ENCODE results near the gene LAMB3.
"Not testable (repeated sequence)": the region's sequence is repeated elsewhere in the genome, so short reads cannot be mapped to it uniquely, and the experiment has no call there.

LAMB3 gene

DNA sequence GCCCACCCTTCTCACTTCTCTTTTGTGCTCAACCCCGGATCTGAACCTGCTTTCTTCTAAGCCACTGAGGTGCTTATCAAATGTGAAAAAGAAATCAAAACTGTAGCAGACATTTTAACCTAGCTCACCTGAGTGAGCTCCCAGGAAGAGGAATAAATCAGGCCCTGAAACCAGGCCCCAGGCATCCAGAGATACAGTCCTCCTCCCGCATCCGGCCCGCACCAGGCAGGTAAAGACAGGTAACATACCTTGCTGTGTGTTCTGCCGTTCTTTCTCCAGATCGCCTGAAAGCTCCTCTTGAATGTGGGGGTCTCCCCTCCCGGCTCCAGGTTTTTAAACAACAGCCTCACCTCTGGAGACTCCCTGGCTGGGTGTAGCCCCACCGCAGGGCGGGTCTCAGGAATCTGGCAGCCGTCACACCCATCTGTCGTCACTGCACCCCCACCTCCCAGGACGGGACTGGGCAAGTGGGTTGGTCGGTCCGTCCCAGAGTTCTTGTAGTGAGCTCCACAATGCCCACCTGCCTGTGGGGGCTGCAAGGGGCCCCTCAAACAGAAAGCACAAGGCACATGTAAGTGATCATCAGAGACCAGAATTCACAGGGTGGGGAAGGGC, at the start of gene LAMB3:
TSS of gene LAMB3 (minus strand) at position 305 of the 615 bp plus-strand sequence. CDS start 1,481 bp downstream, outside the sequence.
- DNase-seq, result no peak

GRCh38 chr1:209700686-209701085, 48.5 kb upstream of the LAMB3 start:
- not testable (repeated sequence) for DNase-seq

GRCh38 chr1:209697126-209697525, 44.9 kb upstream of the LAMB3 start:
- no peak for DNase-seq

DNA sequence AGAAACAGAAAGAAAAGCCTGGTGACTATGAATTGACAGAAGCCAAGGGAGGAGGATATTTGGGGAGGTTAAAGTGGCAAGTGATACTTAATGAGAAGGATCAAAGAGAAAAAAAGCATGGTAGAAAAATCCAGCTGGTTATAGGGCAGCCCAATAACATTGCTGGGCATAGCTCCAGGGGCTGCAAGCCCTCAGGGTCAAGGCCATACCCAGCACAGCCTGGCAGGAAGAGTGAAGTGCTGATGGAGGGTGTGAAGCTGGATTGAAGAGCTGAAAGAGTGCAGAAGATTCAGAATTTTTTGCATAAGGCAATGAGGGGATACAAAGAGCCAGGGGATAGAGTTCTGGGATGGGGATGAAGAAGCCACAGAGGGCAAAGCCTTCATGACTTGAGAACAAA, 44.4 kb upstream of the LAMB3 start:
- no peak for DNase-seq

GRCh38 chr1:209692745-209693504, 40.7 kb upstream of the LAMB3 start:
- DNase-seq, result peak; percentile 80

GRCh38 chr1:209692296-209692695, 40.1 kb upstream of the LAMB3 start:
- DNase-seq, result no peak

DNA sequence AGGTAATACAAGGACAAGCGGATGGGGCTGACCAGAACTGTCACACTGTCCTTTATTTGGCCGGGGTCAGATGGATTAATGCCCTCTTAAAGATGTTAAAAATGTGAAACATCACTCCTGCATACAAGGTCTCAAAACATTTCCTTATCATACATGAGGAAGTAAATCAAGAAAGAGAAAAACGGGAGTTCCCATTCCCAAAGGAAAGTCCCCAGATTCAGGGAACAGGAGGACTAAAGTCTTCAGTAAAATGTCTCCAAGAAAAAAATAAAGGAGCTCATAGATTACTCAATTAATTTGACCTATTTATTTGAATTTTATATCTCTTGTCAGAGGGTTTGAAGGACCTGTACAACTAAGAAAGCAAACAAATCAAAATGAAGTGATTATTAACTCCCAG, 39.0 kb upstream of the LAMB3 start:
- no peak for DNase-seq

GRCh38 chr1:209689477-209689876, 37.3 kb upstream of the LAMB3 start:
- no peak for DNase-seq

- DNase-seq, result no peak
Measured at GRCh38 chr1:209688746-209689234, 36.6 kb upstream of the LAMB3 start.

DNA sequence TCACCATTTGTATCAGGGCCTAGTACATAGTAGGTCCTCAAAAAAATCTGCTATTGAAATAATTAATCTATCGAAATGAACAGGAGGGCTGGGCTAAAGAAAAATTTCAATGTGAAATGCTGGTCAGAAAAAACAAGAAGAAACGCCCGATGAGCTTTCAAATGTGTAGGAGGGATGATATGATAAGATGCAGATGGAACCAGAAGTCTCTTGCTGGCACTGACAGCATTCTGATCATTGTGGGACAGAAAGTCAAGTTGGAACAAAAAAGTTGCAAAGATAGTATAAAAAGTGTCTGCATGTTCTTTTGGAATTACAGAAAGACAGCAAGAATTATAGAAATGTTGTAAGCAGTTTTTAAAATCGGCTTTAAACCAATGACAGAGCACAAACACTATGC, 34.1 kb upstream of the LAMB3 start:
- no peak for DNase-seq

DNA sequence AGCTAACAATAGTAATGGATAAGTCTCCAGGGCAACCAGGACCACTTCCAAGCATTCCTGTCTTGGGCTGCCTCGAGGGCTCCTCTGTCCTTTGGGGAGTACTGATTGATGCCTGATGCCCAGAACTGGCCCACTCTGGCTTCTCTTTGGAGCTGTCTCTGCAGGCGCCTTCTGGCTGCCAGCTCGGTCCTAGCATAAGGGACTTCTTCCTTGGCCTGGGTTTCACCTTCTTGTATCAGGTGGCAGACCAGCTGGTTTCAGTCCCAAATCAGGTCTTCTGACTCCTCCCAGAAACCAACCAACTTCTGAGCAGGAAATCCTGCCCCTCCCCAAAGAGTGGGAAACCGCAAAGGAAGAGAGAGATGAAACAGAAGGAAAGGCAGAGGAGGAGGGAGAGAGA, 33.6 kb upstream of the LAMB3 start:
- no peak for DNase-seq

GRCh38 chr1:209678981-209679539, 26.8 kb upstream of the LAMB3 start:
- DNase-seq, result no peak

DNA sequence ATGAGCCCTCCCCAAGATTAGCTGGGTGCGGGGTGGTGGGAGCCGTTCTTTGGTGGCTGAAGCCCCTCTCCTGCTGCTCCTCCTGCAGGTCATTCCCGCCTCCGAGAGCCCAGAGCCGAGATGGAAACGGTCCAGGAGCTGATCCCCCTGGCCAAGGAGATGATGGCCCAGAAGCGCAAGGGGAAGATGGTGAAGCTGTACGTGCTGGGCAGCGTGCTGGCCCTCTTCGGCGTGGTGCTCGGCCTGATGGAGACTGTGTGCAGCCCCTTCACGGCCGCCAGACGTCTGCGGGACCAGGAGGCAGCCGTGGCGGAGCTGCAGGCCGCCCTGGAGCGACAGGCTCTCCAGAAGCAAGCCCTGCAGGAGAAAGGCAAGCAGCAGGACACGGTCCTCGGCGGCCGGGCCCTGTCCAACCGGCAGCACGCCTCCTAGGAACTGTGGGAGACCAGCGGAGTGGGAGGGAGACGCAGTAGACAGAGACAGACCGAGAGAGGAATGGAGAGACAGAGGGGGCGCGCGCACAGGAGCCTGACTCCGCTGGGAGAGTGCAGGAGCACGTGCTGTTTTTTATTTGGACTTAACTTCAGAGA, 23.4 kb upstream of the LAMB3 start:
- peak; percentile 27 for DNase-seq

DNA sequence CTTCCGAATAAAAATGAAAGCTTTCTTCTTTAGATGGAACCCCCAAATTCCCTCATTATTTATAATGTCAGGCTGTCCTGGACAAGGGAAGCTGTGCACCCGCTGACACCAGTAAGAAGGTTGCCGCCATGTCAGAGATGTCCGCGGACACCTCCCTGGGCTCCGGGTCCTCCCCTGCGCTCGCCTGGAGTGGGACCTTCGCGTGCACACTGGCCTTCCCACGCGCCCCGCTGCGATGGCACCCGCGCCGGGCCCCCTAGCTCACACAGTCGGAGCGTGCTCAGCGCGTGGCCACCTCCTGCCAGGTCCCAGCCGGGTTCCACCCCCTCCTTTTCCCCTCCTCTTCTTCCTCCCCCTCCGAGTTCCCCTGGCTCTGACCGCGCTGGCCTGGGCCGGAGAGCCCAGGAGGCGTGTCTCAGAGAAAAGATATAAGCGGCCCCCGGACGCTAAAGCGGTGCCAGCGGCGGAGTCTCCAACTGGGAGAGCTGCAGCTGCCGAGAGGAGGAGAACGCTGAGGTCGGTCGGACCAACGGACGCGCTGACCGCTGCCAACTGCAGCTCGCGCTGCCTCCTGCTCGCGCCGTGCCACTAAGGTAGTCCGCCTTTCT, 22.8 kb upstream of the LAMB3 start, which contains the start of gene G0S2:
TSS of gene G0S2 (plus strand) at position 456 of the 608 bp plus-strand sequence. CDS start 273 bp downstream, outside the sequence.
- peak; percentile 27 for DNase-seq

GRCh38 chr1:209673631-209674417, 21.6 kb upstream of the LAMB3 start:
- DNase-seq, result no peak

DNA sequence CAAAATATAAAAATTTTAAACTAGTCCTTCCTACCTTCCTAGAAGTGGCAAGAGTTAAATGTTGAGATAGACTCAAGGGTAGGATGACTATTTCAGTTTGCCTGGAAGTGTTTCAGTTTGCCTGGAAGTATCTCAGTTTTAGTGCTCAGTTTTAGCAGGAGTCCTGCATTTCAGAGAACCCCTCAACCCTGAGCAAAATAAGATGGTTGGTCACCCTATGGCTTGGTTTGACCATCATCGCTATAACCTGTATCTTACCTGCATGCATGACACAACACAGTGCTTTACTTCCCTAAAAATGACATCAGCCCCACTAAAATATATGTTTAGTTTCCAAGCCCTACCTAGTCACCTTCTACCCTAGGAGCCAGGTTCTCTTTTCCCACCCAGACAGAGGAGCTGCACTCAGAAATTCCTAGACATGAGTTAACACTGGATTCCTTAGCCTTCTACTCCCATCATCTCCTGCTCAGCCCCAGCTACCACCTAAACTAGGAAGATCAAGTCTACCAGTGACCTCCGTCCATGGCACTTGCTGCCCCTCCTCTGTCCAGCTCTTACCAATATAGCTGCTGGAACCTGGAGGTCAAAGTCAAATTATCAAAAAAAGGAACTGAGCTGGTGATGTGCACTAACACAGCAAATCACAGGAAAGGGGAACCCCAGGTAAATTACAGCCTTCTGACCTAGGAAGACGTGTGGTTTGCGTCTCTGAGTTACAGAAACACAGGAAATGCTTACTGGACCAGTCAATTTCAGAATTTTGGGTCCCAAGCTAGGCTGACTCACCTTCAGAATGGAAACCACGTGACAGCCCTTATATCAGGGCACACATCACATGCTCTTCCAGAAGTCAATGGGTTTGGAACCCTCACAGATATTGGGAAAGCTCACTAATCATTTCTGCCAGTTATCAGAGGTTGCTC, 20.7 kb upstream of the LAMB3 start:
- DNase-seq, result no peak

DNA sequence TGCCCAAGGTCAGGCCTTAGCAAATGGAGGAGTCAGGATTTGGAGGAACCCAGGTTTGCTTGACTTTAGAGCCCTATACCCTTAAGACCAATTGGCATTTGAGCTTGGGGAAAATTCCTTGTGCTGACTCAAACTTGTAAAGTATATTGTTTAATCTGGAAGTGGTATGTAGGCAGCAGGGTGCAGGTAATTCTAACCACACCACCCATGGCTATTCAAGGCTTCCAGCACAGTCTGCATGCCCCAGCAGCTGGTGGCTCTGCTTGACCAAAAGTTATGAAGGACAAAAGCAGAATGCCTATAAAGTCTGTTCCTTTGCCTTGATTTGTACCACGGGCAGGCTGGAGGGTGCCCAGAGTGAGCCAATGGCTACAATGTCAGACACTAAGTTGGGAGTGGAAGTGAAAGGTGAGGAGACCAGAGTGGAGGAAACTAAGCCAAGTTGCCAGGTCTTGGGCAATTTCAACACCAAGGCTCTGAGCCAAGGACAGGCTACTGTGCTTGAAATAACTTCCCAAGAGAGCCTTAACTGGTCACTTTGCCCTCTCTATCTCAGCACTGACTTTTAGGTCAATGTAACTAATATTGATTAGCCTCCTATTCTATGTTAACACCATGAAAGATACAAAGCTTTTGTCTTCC, 18.3 kb upstream of the LAMB3 start:
- DNase-seq, result no peak

GRCh38 chr1:209667708-209668107, 15.5 kb upstream of the LAMB3 start:
- no peak for DNase-seq

DNA sequence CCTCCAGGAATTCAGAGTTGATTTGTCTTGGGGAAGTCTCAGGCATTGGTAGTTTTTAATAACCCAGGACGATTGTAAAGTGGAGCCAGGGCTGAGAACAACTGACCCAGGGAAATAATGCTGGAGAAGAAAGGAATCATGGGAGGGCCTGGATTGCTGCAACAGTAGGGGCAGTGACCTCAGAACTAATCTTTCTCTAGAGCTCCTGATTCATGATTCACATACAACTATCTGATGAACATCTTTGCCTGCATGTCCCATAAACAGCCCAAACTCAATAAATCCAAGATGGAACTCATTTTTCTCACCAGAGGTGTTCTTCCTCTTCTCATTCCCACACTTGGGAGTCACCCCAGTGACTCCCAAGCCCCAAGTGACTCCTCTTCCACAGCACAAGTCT, 14.9 kb upstream of the LAMB3 start:
- no peak for DNase-seq

DNA sequence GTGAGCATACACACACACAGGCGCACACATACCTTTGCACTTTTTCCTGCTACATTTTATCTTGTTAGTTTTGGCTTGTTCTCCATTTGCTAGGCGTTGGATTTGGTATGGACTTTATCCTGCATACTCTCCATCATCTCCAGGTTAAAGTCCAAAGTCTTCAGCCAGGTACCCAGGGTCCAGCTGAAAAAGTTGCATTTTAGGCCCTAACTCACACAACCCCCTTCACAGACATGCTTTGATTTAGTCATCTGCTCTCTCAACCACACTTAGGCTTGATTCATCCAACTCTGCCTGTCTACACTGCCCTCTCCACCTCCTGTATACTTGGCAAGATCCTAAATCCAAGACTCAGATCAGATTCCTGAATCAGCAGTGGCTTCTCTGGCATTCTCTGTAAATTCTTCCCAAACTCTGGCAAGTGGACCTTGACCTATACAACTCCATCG, 10.7 kb upstream of the LAMB3 start:
- DNase-seq, result no peak

DNA sequence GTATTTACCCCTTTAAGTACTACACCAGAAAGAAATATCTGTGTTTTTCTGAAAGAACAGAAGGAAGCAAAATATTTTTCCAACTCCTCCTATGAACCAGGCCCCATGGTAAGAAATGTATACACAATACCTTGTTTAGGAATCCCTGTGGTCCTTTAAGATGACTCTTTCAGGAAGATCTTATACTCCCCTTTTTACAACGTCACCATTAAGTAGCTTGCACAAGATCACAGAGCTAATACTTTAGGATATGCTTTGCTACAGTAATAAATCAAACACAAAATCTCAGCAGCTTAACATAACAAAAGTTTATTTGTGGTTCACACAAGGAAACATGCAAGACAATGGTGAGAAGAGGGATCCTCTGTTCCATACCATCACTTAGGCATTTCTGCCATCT, 8.8 kb upstream of the LAMB3 start:
- DNase-seq, result no peak

All from DMS79 treated with DMSO at 0.1 percent for 48 hours (cell line).